Measurements from ENCODE around the gene IL17B. TPM values are rescaled to one million over a fixed set of nuclear protein-coding genes. Genes with fewer than 3 reads are reported as not detected.
A peak's percentile ranks its signal among the peaks of the same experiment; 100 is the strongest.

Gene IL17B
- total and polyA plus RNA-seq, 9 of the 15 experiments (the other 6 are each of a cell fraction or from before 2014, with no cell fraction given): 0.28 to 2.6 (median 0.53) TPM; not detected in 2

GRCh38 chr5:149388498-149389190 lies 9.6 kb upstream of the IL17B start (continued):
- TF ChIP-seq E2F3 (CRISPR knock-in tag; IDR thresholded peaks at IDR 0.05): no peak
- peak; percentile 54; the same call in 1 of the 2 replicates for TF ChIP-seq TCF3 (CRISPR knock-in tag; IDR thresholded peaks at IDR 0.05)
- no peak for TF ChIP-seq NCOR1 (IDR thresholded peaks at IDR 0.05)
- no peak for TF ChIP-seq KAT2B (IDR thresholded peaks at IDR 0.05; ENCODE audit: low read depth, low read length)
- TF ChIP-seq EGR1 (conservative IDR thresholded peaks at IDR 0.05): no peak

GRCh38 chr5:149387982-149388381 lies 8.9 kb upstream of the IL17B start:
- no peak for FAIRE-seq
- no peaks in the 10 kb centered on the region for H3K27me3 ChIP-seq (ENCODE audit: control insufficient read depth in 2 of 2, insufficient read depth in 2 of 2, low read length in 2 of 2)
- no peak for ATAC-seq
- H4K20me1 ChIP-seq (replicated peaks; ENCODE audit: control insufficient read depth, insufficient read depth, low read length): no peaks in the 10 kb centered on the region
- CTCF ChIA-PET (ENCODE audit: low intra/inter-chr PET ratio): no interaction called here
- no peak overlapping the region for H3K27ac ChIP-seq (ENCODE audit: extremely low read depth, low read depth, low read length)
- no peak overlapping the region for H3K4me2 ChIP-seq (ENCODE audit: insufficient read depth, low read length)
- POLR2A ChIA-PET: interaction anchor here (0.5 to 1.5 kb wide), 2 partner anchors 45 to 162 kb away, joined by 3 read pairs; no protein-coding TSS in a partner anchor
- H3K9me3 ChIP-seq (replicated peaks; ENCODE audit: control insufficient read depth, insufficient read depth, low read depth, low read length): no peaks in the 10 kb centered on the region
- no peaks in the 10 kb centered on the region for H3K36me3 ChIP-seq (ENCODE audit: control insufficient read depth, insufficient read depth, low read length)
- DNase-seq (ENCODE audit: extremely low read depth in 1 of 4, low spot score in 3 of 4): no peak
- H3K9me1 ChIP-seq (ENCODE audit: control insufficient read depth, insufficient read depth, low read length): no peaks in the 10 kb centered on the region
- H3K4me3 ChIP-seq: no peak overlapping the region
- intact Hi-C loops (cut with micrococcal nuclease) (no loop called here), in situ Hi-C loops (cut with MboI) (loop anchor here (5.0 kb wide), 1 partner anchor 39 kb away; no protein-coding TSS in a partner anchor)
- 71% methylated on average over 1 of the region's 1 CpG for WGBS (ENCODE audit: insufficient coverage, low coverage, missing lambda C conversion rate)
- no peaks in the 10 kb centered on the region for H3K79me2 ChIP-seq (ENCODE audit: control insufficient read depth, insufficient read depth, low read length)
- no peak overlapping the region for H2AFZ ChIP-seq (ENCODE audit: low read depth, low read length)
- H3K4me1 ChIP-seq (replicated peaks in 1 of 2; ENCODE audit: control insufficient read depth in 2 of 2, insufficient read depth in 2 of 2, low read length in 2 of 2): peaks cover 3 to 8% of the 10 kb centered on the region in 2 experiments; a peak in 3 of 5 replicates
- BruUV-seq (replicated peaks): no TSS peak
- H3K9ac ChIP-seq (ENCODE audit: insufficient read depth in 1 of 2, low read depth in 2 of 2, low read length in 2 of 2): no peak overlapping the region
- TF ChIP-seq ZNF217 (CRISPR knock-in tag; IDR thresholded peaks at IDR 0.05) (no peak), ZNF134 (CRISPR knock-in tag; conservative IDR thresholded peaks at IDR 0.05) (no peak), E2F6 (IDR thresholded peaks at IDR 0.05; ENCODE audit: borderline replicate concordance in 1 of 2, extremely low read depth in 1 of 2, insufficient read depth in 1 of 2, insufficient read length in 1 of 2, low read depth in 1 of 2, low read length in 1 of 2, poor library complexity in 1 of 2, severe bottlenecking in 1 of 2) (no peak), HCFC1 (IDR thresholded peaks at IDR 0.05; ENCODE audit: low read depth, low read length) (no peak), EGR1 (conservative IDR thresholded peaks at IDR 0.05) (no peak)
- TF ChIP-seq, protein P1, sequence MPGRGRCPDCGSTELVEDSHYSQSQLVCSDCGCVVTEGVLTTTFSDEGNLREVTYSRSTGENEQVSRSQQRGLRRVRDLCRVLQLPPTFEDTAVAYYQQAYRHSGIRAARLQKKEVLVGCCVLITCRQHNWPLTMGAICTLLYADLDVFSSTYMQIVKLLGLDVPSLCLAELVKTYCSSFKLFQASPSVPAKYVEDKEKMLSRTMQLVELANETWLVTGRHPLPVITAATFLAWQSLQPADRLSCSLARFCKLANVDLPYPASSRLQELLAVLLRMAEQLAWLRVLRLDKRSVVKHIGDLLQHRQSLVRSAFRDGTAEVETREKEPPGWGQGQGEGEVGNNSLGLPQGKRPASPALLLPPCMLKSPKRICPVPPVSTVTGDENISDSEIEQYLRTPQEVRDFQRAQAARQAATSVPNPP (IDR thresholded peaks at IDR 0.05; ENCODE audit: borderline replicate concordance, insufficient read depth, insufficient read length): no peak
- TF ChIP-seq, protein P2, sequence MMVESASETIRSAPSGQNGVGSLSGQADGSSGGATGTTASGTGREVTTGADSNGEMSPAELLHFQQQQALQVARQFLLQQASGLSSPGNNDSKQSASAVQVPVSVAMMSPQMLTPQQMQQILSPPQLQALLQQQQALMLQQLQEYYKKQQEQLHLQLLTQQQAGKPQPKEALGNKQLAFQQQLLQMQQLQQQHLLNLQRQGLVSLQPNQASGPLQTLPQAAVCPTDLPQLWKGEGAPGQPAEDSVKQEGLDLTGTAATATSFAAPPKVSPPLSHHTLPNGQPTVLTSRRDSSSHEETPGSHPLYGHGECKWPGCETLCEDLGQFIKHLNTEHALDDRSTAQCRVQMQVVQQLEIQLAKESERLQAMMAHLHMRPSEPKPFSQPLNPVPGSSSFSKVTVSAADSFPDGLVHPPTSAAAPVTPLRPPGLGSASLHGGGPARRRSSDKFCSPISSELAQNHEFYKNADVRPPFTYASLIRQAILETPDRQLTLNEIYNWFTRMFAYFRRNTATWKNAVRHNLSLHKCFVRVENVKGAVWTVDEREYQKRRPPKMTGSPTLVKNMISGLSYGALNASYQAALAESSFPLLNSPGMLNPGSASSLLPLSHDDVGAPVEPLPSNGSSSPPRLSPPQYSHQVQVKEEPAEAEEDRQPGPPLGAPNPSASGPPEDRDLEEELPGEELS (CRISPR knock-in tag; IDR thresholded peaks at IDR 0.05; ENCODE audit: borderline replicate concordance): no peak

All from K562 (cell line).